ENCODE measurements around the gene KLRC4.

The KLRC4 gene

DNA sequence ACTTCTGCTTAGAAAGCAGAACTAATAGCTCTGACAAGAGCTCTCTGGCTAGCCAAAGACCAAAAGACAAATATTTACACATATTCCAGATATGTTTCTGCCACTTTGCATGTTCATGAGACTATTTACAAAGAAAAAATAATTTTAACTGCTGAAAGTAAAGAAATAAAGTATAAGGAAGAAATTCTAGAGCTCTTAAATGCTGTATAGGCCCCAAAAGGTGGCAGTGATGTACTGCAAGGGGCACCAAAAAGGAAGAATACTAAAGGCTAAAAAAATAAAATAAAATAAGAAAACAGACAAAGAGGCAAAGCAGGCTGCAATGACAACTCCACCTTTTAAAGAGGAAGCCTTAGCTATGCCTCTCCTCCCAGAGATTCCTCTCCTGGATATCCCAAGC, 42.7 kb downstream of the KLRC4 start:
- DNase-seq, result no peak

DNA sequence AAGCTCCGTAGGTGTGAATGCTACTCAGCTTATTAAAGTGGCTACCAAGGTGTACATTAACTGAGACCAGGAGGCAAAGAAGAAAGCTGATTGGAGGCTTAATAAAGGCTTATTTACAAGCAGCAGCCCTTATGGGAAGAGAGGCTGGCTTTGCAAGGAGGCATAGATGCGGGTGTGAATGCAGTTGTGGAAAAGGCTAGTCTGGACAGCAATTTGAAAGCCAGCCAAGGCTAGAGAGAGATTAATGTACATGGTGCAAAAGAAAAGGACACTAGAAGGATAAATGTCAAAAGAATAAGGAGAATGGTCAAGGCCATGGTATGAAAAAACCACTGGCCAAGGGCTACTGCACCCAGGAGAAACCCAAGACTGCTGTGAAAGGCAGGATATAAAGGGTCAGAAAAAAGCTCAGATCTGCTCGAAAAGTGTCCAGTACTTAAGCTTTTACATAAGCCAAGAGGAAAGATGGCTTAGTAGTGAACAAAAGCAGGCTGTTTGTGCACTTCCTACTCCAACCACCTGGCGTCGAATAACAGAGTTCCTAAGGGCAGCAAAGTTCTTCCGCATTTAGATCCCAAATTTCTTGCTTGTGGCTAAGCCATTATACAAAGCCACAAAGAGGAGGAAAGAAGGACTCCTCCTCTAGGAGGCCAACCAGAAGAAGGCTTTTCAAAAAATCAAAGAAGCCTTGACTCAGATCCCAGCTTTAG, 43.7 kb downstream of the KLRC4 start:
- DNase-seq, result no peak

DNA sequence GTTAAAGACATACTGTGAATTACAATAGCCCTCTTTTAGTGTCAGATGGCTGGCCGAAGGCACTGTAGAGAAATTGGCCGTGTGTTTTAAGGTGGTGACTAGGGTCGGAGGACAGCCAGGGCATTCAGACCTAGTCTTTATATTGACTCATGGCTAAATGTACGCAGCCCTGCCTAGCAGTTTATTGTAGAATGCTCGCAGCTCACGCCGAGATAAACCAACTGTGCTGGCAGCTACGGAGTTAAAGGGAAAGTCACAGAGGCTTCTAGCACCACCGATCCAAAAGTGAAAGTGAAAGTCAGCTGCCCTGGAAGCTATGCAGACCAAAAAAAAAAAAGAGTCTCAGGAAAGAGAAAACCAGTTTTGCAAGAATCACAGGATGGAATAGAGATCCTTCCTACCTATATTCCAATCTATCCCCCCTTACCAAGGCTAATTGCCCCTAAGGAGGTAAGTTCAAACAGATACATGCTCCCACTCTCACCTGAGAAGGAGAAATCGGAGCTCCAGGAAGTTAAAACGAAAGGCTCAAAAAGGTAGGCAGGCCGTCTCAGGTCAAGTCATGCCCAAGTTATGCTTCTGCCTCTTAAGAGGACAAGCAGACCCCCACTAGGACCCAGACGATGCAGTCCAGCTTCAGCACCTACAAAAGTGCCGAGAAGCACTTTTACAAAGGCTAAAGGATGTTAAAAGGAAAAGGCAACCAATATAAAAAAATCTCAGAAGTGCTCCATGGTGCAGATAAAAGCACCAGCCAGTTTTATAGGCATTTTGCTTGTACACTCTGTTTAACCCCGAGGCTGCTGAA, 44.5 kb downstream of the KLRC4 start:
- peak; percentile 57 for DNase-seq

DNA sequence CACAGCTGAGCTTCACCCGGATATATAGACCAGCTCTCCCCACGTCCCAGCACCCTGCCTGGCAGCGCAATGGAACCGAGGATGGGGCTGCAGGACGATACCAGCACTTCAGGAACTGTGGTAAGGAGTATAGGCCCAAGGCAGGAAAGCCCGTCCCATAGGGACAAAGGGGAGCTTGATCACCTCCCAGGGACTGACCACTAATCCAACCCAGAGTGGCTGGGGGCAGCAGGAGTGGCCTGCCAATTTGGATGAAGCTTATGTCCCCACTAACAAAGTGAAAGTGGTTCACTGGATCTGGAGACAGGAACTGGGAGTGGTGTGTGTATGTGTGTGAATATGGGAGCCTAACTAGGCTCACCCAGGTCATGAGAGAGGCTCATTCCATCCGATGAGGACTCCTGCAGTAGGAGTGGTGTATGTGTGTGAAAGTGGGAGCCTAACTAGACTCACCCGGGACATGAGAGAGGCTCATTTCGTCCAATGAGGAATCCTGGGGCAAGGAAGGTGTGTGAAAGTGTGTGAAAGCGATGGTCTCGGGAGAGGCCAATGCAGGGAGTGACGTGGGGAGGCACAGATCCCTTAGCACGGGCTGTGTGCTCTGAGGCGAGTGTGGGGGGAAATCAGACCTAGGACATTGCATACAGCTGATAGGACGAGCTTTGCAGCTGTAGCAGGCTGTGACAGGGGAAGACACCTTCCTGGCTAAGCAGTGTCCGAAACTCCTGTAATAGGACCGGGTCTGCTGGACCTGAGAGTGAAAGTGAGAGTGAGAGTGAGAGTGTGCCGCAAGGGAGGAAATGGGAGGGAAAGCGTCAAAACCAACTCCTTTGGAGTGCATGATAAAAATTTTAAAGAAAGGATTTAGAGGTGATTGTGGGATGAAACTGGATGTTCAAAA, 45.4 kb downstream of the KLRC4 start:
- no peak for DNase-seq

DNA sequence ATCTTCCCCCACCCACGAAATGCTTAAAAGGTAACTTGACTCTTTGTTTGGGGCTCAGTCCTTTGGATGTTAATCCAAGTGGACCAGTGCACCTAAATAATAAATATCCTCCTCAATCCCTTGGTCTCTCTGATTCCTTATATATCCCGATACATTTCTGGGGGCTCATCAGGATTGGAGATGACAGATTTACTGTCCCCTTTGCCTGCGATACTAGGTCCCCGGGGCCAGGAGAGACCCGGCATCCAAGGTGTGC, 46.0 kb downstream of the KLRC4 start:
- DNase-seq, result no peak

DNA sequence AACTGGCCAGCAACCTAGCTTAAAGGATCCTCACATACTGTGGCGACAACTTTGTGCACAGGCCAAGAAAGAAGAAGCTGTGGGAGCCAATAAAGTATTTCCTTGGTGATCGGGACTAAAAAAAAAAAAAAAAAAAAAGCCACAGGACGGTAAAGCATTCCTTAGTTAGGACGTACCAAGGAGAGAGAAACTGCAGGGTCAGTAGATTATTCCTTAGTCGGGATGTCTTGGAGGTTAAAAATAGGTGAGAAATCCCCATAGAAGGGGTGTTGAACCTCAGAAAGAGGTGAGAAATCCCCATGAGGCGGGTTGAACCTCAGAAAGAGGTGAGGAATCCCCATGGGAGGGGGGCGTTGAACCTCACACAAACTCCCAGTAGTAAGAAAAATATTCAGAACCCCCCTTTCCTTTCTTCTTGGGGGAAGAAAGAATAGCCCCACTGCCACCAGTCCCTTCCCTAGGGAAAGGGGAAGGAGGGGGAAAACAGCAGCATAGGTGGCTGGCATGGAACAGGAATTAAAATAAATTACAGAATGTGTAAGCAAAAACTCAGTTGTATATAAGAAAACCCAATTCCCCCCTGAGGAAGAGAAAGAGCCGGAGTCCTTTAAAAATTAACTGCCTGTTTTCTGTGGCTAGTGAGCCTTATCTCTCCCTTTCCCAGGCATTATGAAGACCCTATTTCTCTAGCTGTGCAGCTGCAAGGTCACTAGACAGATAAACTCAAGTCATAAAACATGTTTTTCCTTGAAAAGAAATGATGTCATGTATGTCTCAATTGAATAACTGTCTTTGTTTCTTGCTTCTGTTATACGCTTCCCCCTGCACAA, 46.5 kb downstream of the KLRC4 start:
- no peak for DNase-seq

DNA sequence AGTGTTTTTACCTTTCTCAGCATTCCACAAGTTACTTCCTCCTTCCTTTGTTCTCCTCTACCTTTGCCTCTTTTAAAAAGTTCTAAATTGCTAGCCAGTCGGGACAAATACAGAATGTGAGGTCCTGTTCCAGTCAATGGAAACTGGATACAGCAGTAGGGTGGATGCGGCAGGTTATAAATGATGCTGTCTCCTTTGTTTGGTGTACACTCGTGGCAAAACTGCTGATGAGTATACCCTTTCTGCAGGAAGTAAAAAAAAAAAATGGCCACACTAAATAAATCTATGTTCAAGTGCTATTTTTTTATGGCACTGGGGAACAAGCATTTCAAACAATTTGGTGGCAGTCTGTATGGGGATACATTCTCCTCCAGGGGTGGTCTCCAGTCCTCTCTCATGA, 47.2 kb downstream of the KLRC4 start:
- no peak for DNase-seq

DNA sequence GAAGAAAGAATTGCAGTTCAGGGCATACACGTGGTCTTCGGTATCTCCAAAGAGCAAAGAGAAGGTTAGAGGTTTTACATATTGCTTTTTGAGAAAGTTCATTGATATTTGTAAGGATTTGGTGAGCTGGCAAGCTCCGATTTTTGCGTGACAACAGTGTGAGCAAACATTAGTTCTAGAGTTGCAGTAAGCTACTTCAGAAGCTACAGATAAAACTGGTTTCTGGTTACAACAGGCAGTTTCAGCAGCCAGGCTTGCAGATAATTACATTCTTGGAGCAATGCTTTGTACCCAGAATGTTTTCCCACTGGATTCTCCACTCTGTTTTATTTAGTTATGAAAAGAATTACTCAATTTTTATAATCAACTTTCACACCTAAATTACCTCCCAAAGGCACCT, 47.9 kb downstream of the KLRC4 start:
- DNase-seq, result no peak

DNA sequence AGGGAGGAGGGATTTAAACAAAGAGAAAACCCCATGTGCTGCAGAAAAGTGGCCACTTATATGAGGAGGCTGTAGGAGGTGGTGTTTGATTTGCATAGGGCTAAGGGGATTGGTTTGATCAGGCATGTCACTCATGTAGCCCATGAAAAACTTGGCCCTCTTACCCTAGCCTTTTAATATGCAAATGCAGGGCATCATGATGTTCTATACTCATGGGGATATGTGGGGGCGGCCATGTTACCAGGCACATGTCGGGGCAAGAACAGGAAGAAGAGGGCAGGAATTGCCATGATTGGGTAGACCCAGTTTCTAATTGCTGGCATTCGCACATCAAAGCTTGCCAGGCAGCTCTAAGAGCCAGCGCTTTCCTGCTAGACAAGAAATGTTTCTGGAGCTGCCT, 48.5 kb downstream of the KLRC4 start:
- DNase-seq, result no peak

DNA sequence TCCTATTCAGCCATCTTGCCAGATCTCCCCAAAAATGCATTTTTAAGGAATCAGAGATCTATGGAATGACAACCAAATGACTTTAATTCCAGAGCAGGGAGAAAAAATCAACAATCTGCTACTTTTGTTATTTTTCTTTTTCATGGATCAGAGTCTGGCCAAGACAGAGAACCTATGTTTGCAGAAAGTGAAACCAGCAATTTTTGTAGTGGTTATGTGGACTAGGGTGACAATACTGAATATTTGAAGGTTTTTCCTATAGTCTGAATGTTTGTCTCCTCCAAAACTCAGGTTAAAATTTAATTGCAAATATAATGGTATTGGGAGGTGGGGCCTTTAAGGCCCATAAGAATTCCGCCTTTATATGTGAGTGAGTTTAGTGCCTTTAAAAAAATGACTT, 50.6 kb downstream of the KLRC4 start:
- DNase-seq, result no peak

DNA sequence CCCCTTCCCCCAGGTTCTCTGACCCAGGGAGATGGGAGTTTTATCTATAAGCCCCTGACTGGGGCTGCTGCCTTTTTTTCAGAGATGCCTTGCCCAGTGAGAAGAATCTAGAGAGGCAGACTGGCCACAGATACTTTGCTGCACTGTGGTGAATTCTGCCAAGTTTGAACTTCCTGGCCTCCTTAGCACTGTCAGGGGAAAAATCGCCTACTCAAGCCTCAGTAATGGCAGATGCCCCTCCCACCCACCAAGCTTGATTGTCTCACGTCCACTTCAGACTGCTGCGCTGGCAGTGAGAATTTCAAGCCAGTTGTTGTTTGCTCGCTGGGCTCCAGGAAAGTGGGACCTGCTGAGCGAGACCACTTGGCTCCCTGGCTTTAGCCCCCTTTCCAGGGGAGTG, 51.4 kb downstream of the KLRC4 start:
- DNase-seq, result no peak
